ENCODE results near the gene VWC2L.

VWC2L gene

DNA sequence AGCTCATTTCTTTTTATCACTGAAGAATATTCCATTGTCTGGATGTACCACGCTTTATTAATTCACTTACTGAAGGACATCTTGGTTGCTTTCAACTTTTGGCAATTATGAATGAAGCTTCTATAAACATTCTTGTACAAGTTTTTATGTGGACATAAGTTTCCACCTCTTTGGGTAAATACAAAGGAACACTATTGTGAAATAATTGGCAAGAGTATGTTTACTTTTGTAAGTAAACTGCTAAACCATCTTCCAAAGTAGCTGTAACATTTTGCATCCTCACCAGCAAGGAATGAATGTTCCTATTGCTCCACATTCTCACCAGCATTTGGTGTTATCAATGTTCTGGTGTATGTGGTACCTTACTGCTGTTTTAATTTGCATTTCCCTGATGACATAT, 15.8 kb upstream of the VWC2L start:
- no peak for DNase-seq (ENCODE audit: low read depth)
- no peak overlapping the region for H3K4me3 ChIP-seq (ENCODE audit: low read depth, low read length)
- TF ChIP-seq, protein P1, sequence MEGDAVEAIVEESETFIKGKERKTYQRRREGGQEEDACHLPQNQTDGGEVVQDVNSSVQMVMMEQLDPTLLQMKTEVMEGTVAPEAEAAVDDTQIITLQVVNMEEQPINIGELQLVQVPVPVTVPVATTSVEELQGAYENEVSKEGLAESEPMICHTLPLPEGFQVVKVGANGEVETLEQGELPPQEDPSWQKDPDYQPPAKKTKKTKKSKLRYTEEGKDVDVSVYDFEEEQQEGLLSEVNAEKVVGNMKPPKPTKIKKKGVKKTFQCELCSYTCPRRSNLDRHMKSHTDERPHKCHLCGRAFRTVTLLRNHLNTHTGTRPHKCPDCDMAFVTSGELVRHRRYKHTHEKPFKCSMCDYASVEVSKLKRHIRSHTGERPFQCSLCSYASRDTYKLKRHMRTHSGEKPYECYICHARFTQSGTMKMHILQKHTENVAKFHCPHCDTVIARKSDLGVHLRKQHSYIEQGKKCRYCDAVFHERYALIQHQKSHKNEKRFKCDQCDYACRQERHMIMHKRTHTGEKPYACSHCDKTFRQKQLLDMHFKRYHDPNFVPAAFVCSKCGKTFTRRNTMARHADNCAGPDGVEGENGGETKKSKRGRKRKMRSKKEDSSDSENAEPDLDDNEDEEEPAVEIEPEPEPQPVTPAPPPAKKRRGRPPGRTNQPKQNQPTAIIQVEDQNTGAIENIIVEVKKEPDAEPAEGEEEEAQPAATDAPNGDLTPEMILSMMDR (IDR thresholded peaks at IDR 0.05; ENCODE audit: insufficient read depth, low read depth, low read length, missing control alignments) = no peak

DNA sequence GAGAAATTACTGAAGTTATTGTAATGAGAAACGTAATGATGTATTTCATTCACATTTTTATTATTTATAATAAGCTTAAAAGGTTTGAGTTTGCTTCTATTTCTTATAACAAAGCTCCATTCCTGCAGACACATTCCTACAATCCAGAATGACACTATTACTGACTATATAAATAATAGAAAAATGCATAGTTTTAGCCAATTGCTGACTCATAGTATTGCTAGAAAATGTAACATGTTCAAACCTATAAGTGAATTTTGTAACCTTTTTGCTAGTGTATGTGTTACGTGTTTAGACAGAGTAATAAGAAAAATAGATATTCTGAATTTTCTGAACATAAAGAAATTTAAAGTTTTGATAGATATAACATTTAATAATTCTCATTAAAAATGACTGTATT, 9.3 kb upstream of the VWC2L start:
- TF ChIP-seq, protein P1 (IDR thresholded peaks at IDR 0.05; ENCODE audit: insufficient read depth, low read depth, low read length, missing control alignments) = no peak
- H3K4me3 ChIP-seq (ENCODE audit: low read depth, low read length) = no peak overlapping the region
- no peak for DNase-seq (ENCODE audit: low read depth)

DNA sequence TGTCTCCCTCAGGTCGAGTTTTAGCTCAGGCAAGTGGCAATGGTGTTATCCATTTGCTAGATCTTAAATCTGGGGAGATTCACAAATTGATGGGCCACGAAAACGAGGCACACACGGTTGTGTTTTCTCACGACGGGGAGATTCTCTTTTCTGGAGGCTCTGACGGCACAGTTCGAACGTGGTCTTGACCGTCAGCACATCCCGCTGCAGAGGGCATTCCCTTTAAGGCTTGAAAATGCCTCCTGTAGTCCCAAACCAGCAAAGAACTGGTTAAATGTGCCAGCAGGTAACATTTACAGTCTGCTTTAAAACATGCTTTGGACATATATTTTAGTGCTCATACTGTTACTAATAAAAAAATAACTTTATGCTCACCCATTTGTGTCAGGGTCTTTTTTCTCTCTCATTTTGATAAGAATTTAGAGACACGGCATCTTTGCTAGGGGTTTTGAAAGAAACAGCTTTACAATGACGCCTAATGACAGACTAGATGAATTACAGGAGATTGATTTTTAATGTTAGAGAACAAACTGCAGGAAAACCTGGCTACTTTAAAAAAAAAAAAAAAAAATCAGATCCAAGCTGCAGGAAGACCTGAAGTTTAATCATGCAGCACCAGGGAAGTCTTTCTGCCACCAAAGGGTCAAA, 602 bp upstream of the VWC2L start:
- TF ChIP-seq, protein P1 (IDR thresholded peaks at IDR 0.05; ENCODE audit: insufficient read depth, low read depth, low read length, missing control alignments) = no peak
- DNase-seq (ENCODE audit: low read depth) = no peak
- no peak overlapping the region for H3K4me3 ChIP-seq (ENCODE audit: low read depth, low read length)

DNA sequence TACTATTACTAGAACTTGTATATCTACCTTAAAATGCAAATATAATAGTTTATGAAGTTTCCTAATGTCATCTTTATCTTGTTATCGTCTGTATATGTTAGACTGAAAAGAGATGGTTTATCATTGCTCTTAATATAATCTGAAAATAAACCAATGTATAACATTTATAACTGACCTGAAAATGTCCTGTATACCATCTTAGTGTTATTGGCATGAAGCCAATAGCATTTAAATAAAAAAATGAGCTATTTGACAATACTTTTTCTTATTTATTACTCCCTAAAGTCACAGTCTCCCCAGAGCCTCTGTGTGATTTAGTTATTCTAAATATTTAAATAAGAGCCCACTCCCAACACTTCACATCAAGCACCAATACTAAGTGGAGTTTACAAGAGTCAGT, 1.8 kb downstream of the VWC2L start:
- H3K4me3 ChIP-seq (ENCODE audit: low read depth, low read length) = no peak overlapping the region
- TF ChIP-seq, protein P1 (IDR thresholded peaks at IDR 0.05; ENCODE audit: insufficient read depth, low read depth, low read length, missing control alignments) = no peak
- DNase-seq (ENCODE audit: low read depth) = no peak

DNA sequence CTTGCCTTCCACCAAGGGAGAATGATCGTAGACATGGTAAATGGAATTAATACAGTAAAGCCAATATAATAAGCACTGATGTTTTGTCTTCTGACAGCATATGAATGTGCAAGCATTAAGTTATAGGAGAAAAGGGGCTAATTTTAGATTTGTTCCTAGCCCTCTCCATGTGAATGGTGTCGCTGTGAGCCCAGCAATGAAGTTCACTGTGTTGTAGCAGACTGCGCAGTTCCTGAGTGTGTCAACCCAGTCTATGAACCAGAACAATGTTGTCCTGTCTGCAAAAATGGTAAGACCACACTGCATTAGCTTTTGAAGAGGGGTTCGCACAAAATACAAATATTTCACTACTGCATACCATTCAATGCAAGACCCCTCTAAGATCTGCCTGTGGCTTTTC, 25.6 kb downstream of the VWC2L start:
- H3K4me3 ChIP-seq (ENCODE audit: low read depth, low read length) = no peak overlapping the region
- DNase-seq (ENCODE audit: low read depth) = no peak
- TF ChIP-seq, protein P1 (IDR thresholded peaks at IDR 0.05; ENCODE audit: insufficient read depth, low read depth, low read length, missing control alignments) = no peak

DNA sequence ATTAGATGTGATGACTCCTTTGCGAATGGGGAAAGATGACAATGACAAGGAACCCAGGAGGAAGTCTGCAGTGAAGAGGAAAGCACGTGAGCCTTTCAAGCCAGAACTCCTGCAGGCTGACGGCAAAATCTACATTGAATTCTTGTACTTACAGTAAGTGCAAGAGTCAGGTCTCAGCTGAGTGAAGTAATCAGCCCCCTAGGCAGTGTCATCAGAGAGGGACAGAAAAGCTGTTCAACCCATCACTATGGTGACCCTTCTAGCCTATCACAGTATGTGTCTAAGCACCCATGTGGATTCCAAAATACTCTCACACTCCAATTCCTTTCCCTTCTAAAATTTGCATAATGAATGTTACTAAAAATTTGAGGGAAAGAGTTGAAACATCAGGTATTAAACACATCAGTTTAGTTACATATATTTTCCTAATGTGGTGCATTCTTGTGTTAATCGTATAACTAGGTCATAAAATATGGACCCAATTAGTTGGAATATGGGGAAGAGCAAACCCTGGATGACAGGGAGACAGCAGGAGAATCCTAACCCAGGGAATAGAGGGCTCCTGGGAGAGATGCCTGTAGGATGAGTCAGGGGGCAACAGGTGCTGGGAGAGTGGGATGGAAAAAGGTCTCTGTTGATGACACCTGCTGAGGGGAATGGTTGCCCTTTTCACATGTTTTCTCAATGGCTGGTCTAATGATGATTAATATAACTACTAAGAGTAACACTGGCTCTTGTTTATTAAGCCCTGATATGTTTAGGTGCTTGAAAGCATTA, 39.5 kb downstream of the VWC2L start:
- TF ChIP-seq, protein P1 (IDR thresholded peaks at IDR 0.05; ENCODE audit: insufficient read depth, low read depth, low read length, missing control alignments) = no peak
- H3K4me3 ChIP-seq (ENCODE audit: low read depth, low read length) = no peak overlapping the region
- DNase-seq (ENCODE audit: low read depth) = no peak

Data from GM12865 (cell line).